Measurements from ENCODE around the gene PDE4D.
A peak's percentile ranks its signal among the peaks of the same experiment; 100 is the strongest.

Gene PDE4D

GRCh38 chr5:59358005-59358861 is 535.3 kb downstream of the PDE4D start:
- Histone ChIP-seq H3K4me3 (no peak overlapping the region), H3K27me3 (no peaks in the 10 kb centered on the region), H3K36me3 (no peaks in the 10 kb centered on the region), H3K27ac (no peak overlapping the region), H3K4me1 (peaks cover 0 to 10% (median 0%) of the 10 kb centered on the region in 4 donors), H3K9me3 (no peaks in the 10 kb centered on the region)
- intact Hi-C loops (cut with DNase I; ENCODE audit: low total_unique reads): no loop called here
- no peak for DNase-seq
- TF ChIP-seq, protein P1, sequence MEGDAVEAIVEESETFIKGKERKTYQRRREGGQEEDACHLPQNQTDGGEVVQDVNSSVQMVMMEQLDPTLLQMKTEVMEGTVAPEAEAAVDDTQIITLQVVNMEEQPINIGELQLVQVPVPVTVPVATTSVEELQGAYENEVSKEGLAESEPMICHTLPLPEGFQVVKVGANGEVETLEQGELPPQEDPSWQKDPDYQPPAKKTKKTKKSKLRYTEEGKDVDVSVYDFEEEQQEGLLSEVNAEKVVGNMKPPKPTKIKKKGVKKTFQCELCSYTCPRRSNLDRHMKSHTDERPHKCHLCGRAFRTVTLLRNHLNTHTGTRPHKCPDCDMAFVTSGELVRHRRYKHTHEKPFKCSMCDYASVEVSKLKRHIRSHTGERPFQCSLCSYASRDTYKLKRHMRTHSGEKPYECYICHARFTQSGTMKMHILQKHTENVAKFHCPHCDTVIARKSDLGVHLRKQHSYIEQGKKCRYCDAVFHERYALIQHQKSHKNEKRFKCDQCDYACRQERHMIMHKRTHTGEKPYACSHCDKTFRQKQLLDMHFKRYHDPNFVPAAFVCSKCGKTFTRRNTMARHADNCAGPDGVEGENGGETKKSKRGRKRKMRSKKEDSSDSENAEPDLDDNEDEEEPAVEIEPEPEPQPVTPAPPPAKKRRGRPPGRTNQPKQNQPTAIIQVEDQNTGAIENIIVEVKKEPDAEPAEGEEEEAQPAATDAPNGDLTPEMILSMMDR (IDR thresholded peaks at IDR 0.05): no peak

- Histone ChIP-seq H3K9me3 (no peaks in the 10 kb centered on the region), H3K4me3 (no peak overlapping the region), H3K27me3 (no peaks in the 10 kb centered on the region), H3K36me3 (no peaks in the 10 kb centered on the region), H3K27ac (no peak overlapping the region), H3K4me1 (peaks cover 0 to 10% (median 0%) of the 10 kb centered on the region in 4 donors)
- no peak for DNase-seq
- TF ChIP-seq, protein P1 (IDR thresholded peaks at IDR 0.05): no peak
- intact Hi-C loops (cut with DNase I; ENCODE audit: low total_unique reads): no loop called here
Observed at GRCh38 chr5:59357381-59357977, 536.0 kb downstream of the PDE4D start.

DNA sequence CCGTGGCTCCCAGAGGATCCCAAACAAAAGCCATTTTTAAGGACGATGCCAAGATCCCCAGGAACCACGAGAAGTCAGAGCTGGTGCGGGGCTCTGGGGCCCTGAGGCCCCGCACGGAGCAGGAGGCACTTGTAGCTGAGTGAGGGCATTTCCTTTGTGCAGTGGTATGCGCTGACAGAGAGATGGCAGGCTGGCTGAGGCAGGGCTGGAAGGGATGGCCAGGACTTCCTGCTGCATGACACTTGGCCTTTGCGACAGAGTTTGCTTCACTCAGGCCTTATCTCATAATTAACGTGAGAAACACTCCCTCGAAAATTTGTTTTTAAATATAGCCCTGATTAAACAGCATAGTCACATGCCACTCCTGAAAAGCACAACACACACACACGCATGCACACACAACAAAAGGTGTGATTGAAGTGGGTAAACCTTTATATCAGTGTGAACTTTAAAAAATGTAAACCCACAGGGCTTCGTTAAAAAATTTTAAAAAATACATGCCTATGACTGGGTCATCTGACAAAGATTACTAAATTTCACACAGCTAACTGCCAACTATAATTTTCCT is 536.6 kb downstream of the PDE4D start:
- no peaks in the 10 kb centered on the region for H3K27me3 ChIP-seq
- no peak overlapping the region for H3K27ac ChIP-seq
- H3K36me3 ChIP-seq: no peaks in the 10 kb centered on the region
- no peaks in the 10 kb centered on the region for H3K9me3 ChIP-seq
- peak in 1 of 2 donors; percentile 20 for DNase-seq
- no peak overlapping the region for H3K4me3 ChIP-seq
- peaks cover 0 to 11% (median 0%) of the 10 kb centered on the region in 4 donors for H3K4me1 ChIP-seq
- intact Hi-C loops (cut with DNase I; ENCODE audit: low total_unique reads): no loop called here
- TF ChIP-seq, protein P1 (IDR thresholded peaks at IDR 0.05): no peak

DNA sequence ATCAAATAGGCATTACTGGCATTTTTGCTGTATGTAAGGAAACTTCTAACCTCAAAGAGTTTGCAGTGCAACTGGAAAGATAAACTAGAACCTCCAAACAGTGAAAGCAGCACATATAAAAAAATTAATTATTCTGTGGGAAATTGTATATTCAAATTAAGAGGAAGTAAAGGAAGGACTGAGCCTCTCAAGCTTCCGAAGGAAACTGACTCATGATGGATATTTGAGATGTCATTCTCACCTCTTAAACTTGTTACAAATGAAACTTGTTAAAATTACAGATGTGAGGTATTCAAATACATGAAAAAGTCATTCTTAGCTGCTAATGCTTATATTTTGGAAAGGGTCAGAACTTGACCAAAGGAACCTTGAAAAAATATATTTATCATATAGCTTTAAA is 538.7 kb downstream of the PDE4D start:
- TF ChIP-seq, protein P1 (IDR thresholded peaks at IDR 0.05): no peak
- H3K27me3 ChIP-seq: no peaks in the 10 kb centered on the region
- no peaks in the 10 kb centered on the region for H3K36me3 ChIP-seq
- H3K4me3 ChIP-seq: no peak overlapping the region
- DNase-seq: no peak
- no peaks in the 10 kb centered on the region for H3K9me3 ChIP-seq
- H3K27ac ChIP-seq: no peak overlapping the region
- intact Hi-C loops (cut with DNase I; ENCODE audit: low total_unique reads): no loop called here
- peaks cover 0 to 16% (median 0%) of the 10 kb centered on the region in 4 donors for H3K4me1 ChIP-seq

GRCh38 chr5:59354274-59354673 is 539.3 kb downstream of the PDE4D start:
- H3K4me1 ChIP-seq: peaks cover 0 to 15% (median 0%) of the 10 kb centered on the region in 4 donors
- TF ChIP-seq, protein P1 (IDR thresholded peaks at IDR 0.05): no peak
- no peak overlapping the region for H3K4me3 ChIP-seq
- H3K36me3 ChIP-seq: no peaks in the 10 kb centered on the region
- H3K9me3 ChIP-seq: no peaks in the 10 kb centered on the region
- no peaks in the 10 kb centered on the region for H3K27me3 ChIP-seq
- no peak overlapping the region for H3K27ac ChIP-seq
- DNase-seq: no peak
- intact Hi-C loops (cut with DNase I; ENCODE audit: low total_unique reads): no loop called here

Measured in tibial artery (tissue), 4 donors.